GM12878 (cell line): ENCODE measurements around the gene IFI44L. TPM values are rescaled to one million over a fixed set of nuclear protein-coding genes. Genes with fewer than 3 reads are reported as not detected.

Source experiments
- CBX3 ChIP-seq: fragments of 200-600 bp; sonication (generic); IDR thresholded peaks from 2 replicates; pipeline ENCODE4 v1.6.1; 2016; ENCODE audit warnings: low read depth, borderline replicate concordance
- CEBPB ChIP-seq, 2 experiments: fragments of 150-350 bp in 1 of 2; IDR thresholded peaks; 2 replicates each; pipeline ENCODE4 v1.6.1; 2012 to 2014; ENCODE audit warnings: low read depth in 2 of 2, low read length in 2 of 2, borderline replicate concordance in 1 of 2, inconsistent platforms in 1 of 2
- CHD1 ChIP-seq: IDR thresholded peaks from 2 replicates; pipeline ENCODE4 v1.6.1; 2012; ENCODE audit warnings: low read depth, low read length, improper control_type of control experiment
- HDAC6 ChIP-seq: fragments of 200-600 bp; sonication (generic); IDR thresholded peaks from one replicate; pipeline ENCODE4 v1.8.0; 2017; ENCODE audit warnings: antibody characterized with exemption; ENCODE audit not compliant: unreplicated experiment
- LARP7 ChIP-seq: fragments of 450-650 bp; IDR thresholded peaks from 2 replicates; pipeline ENCODE4 v1.6.1; 2017; ENCODE audit warnings: mild to moderate bottlenecking
- POLR2AphosphoS2 ChIP-seq: IDR thresholded peaks from 2 replicates; pipeline ENCODE4 v1.6.1; 2011; ENCODE audit warnings: low read depth, mild to moderate bottlenecking, low read length, improper control_type of control experiment, moderate library complexity
- SKIL ChIP-seq: fragments of 450-650 bp; IDR thresholded peaks from 2 replicates; pipeline ENCODE4 v1.6.1; 2017; ENCODE audit warnings: mild to moderate bottlenecking, low read depth, inconsistent platforms; ENCODE audit not compliant: poor library complexity, severe bottlenecking
- SREBF2 ChIP-seq: IDR thresholded peaks from 2 replicates; pipeline ENCODE4 v1.6.1; 2012; ENCODE audit warnings: mild to moderate bottlenecking, low read length
- SUPT20H ChIP-seq: IDR thresholded peaks from 2 replicates; pipeline ENCODE4 v1.6.1; 2011; ENCODE audit warnings: low read depth, mild to moderate bottlenecking, low read length, moderate library complexity, borderline replicate concordance; ENCODE audit not compliant: control insufficient read depth
- polyA plus RNA-seq, 11 experiments: library from polyadenylated mRNA; depleted of rRNA in 4 of 11; unstranded in 6 of 11; stranded (reverse) in 5 of 11; fragments of >200 nt; fragmentation: Nextera tagmentation in 4 of 11; fragmentation: Illumina TruSeq in 1 of 11; extraction: Ambion mirVana in 4 of 11; extraction: Trizol in 1 of 11; gene quantifications; 1 replicate in 1 of 11; 2 replicates in 10 of 11; pipeline versions ENCODE4 v1.2.1 to v1.2.3, GENCODE V29; 2011 to 2016; ENCODE audit warnings: inconsistent platforms in 2 of 11, missing spikeins in 2 of 11, low read depth in 1 of 11
- total RNA-seq, 4 experiments: library from RNA; depleted of rRNA in 3 of 4; stranded (reverse); fragments of >200 nt in 3 of 4; fragmentation: Illumina TruSeq in 1 of 4; extraction: Trizol in 1 of 4; gene quantifications; 2 replicates each; pipeline versions ENCODE4 v1.2.1 to v1.2.3, GENCODE V29; 2013 to 2021
- TF ChIP-seq, protein P1 (sequence below): fragments of 150-350 bp; IDR thresholded peaks from 2 replicates; pipeline ENCODE4 v1.6.1; 2014; ENCODE audit warnings: mild to moderate bottlenecking, low read depth, low read length
- TF ChIP-seq, protein P2 (sequence below): IDR thresholded peaks from 2 replicates; pipeline ENCODE4 v1.6.1; 2012; ENCODE audit warnings: low read length, inconsistent platforms

Gene IFI44L
- total and polyA plus RNA-seq, 10 of the 15 experiments (the other 5 are each of a cell fraction or from before 2014, with no cell fraction given): 58.0 to 371 (median 173) TPM

DNA sequence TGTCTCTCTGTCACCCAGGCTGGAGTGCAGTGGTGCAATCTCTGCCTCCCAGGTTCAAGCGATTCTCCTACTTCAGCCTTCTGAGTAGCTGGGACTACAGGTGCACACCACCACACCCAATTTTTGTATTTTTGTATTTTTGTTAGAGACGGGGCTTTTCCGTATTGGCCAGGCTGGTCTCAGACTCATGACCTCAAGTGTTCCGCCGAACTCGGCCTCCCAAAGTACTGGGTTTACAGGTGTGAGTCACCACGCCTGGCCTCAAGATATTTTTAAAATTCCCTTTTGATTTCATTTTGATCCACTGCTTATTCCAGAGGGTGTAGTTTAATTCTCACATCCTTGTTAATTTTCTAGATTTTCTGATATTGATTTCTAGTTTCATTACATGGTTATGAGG, 3.8 kb downstream of the IFI44L start (continued):
- TF ChIP-seq LARP7 (no peak), CHD1 (no peak), CEBPB (IDR thresholded peaks at IDR 0.05; ENCODE audit: borderline replicate concordance in 1 of 2, low read depth in 2 of 2, low read length in 2 of 2) (no peak), POLR2AphosphoS2 (no peak), HDAC6 (no peak), CBX3 (no peak), SREBF2 (no peak), SKIL (no peak), SUPT20H (no peak)
- TF ChIP-seq, protein P1, sequence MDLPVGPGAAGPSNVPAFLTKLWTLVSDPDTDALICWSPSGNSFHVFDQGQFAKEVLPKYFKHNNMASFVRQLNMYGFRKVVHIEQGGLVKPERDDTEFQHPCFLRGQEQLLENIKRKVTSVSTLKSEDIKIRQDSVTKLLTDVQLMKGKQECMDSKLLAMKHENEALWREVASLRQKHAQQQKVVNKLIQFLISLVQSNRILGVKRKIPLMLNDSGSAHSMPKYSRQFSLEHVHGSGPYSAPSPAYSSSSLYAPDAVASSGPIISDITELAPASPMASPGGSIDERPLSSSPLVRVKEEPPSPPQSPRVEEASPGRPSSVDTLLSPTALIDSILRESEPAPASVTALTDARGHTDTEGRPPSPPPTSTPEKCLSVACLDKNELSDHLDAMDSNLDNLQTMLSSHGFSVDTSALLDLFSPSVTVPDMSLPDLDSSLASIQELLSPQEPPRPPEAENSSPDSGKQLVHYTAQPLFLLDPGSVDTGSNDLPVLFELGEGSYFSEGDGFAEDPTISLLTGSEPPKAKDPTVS: no peak
- TF ChIP-seq, protein P2, sequence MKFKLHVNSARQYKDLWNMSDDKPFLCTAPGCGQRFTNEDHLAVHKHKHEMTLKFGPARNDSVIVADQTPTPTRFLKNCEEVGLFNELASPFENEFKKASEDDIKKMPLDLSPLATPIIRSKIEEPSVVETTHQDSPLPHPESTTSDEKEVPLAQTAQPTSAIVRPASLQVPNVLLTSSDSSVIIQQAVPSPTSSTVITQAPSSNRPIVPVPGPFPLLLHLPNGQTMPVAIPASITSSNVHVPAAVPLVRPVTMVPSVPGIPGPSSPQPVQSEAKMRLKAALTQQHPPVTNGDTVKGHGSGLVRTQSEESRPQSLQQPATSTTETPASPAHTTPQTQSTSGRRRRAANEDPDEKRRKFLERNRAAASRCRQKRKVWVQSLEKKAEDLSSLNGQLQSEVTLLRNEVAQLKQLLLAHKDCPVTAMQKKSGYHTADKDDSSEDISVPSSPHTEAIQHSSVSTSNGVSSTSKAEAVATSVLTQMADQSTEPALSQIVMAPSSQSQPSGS: no peak
